Cardiac muscle cell (in vitro differentiated cells and primary cell): ENCODE data around the gene TESK2. TPM values are rescaled to one million over a fixed set of nuclear protein-coding genes. Genes with fewer than 3 reads are reported as not detected.
A peak's percentile ranks its signal among the peaks of the same experiment; 100 is the strongest.

Experiments used
- DNase-seq, 2 donors: peaks; one replicate each; pipeline versions ENCODE4 v3.0.0 to v3.0.0-alpha.2; 2010 to 2017; ENCODE audit warnings: low read depth in 1 of 2, low spot score in 1 of 2
- H3K27ac ChIP-seq: fragments of 200-600 bp; sonication (generic); 2 replicates; pipeline ENCODE4 v1.5.1; 2016
- H3K27me3 ChIP-seq: fragments of 200-600 bp; sonication (generic); 2 replicates; pipeline ENCODE4 v1.6.0; 2016; ENCODE audit warnings: control low read depth
- H3K36me3 ChIP-seq: fragments of 200-600 bp; sonication (generic); 2 replicates; pipeline ENCODE4 v1.5.1; 2016; ENCODE audit warnings: control low read depth
- H3K4me1 ChIP-seq: fragments of 200-600 bp; sonication (generic); 2 replicates; pipeline ENCODE4 v1.8.1; 2017; ENCODE audit warnings: low read depth, mild to moderate bottlenecking, mixed run types
- H3K4me3 ChIP-seq: fragments of 200-600 bp; sonication (generic); 2 replicates; pipeline ENCODE4 v1.5.1; 2016; ENCODE audit warnings: mild to moderate bottlenecking
- H3K9me3 ChIP-seq: fragments of 200-600 bp; sonication (generic); 2 replicates; pipeline ENCODE4 v1.5.1; 2017; ENCODE audit warnings: low read depth, mild to moderate bottlenecking, control low read depth
- polyA plus RNA-seq: library from polyadenylated mRNA; unstranded; fragments of >200 nt; fragmentation: Nextera tagmentation; extraction: Ambion mirVana; gene quantifications from 2 replicates; pipeline ENCODE4 v1.2.1, GENCODE V29; 2016
- total RNA-seq: library from RNA; depleted of rRNA; stranded (reverse); fragments of >200 nt; gene quantifications from 2 replicates; pipeline ENCODE4 v1.2.3, GENCODE V29; 2016
- TF ChIP-seq, protein P1 (sequence below): IDR thresholded peaks from 2 replicates; pipeline ENCODE4 v1.5.1; 2012; ENCODE audit warnings: low read depth, mild to moderate bottlenecking, low read length

Gene TESK2
- total and polyA plus RNA-seq, 2 experiments from 2014 or later: 8.4 to 13.9 TPM

DNA sequence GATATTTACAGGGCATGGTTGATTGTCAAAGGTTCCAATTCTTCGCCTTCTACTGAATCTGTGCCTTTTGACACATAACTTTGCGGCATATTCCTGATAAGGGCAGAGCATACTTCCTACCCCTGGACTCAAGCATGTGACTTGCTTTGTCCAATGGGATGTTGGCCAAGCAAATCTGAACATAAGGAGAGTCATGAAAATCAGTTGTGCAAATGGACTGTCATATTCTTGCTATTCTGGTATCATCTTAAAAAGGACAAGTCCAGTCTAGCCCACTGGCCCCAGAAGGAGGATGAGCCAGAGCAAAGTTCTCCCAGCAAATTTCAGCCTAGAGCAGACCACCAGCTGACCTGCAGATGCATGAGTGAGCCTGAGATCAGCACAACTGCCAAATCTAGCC, 109.7 kb downstream of the TESK2 start:
- Histone ChIP-seq H3K36me3 (no peaks in the 10 kb centered on the region), H3K27ac (no peak overlapping the region), H3K4me1 (no peaks in the 10 kb centered on the region), H3K9me3 (no peaks in the 10 kb centered on the region), H3K4me3 (no peak overlapping the region), H3K27me3 (no peaks in the 10 kb centered on the region)
- peak in 1 of 2 donors; percentile 33 for DNase-seq
- TF ChIP-seq, protein P1, sequence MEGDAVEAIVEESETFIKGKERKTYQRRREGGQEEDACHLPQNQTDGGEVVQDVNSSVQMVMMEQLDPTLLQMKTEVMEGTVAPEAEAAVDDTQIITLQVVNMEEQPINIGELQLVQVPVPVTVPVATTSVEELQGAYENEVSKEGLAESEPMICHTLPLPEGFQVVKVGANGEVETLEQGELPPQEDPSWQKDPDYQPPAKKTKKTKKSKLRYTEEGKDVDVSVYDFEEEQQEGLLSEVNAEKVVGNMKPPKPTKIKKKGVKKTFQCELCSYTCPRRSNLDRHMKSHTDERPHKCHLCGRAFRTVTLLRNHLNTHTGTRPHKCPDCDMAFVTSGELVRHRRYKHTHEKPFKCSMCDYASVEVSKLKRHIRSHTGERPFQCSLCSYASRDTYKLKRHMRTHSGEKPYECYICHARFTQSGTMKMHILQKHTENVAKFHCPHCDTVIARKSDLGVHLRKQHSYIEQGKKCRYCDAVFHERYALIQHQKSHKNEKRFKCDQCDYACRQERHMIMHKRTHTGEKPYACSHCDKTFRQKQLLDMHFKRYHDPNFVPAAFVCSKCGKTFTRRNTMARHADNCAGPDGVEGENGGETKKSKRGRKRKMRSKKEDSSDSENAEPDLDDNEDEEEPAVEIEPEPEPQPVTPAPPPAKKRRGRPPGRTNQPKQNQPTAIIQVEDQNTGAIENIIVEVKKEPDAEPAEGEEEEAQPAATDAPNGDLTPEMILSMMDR: no peak

DNA sequence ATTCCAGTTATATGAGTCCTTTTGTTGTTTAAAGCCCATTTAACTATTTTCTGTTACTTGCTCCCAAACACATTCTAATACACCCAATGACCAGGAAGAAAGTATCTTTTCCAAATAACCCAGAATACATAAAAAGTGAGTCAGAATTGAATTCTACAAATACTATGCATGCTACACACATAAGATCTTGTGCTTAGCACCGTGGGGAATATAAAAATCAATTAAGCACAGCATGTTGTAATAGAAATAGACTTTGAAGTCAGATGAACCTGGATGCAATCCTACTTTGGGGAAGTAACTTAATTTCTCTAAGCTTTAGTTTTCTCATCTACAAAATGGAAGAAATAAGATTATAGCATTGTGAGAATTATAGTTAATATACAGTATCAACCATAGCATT, 110.2 kb downstream of the TESK2 start:
- Histone ChIP-seq H3K27me3 (no peaks in the 10 kb centered on the region), H3K4me3 (no peak overlapping the region), H3K4me1 (no peaks in the 10 kb centered on the region), H3K36me3 (no peaks in the 10 kb centered on the region), H3K9me3 (no peaks in the 10 kb centered on the region), H3K27ac (no peak overlapping the region)
- TF ChIP-seq, protein P1: no peak
- no peak for DNase-seq

DNA sequence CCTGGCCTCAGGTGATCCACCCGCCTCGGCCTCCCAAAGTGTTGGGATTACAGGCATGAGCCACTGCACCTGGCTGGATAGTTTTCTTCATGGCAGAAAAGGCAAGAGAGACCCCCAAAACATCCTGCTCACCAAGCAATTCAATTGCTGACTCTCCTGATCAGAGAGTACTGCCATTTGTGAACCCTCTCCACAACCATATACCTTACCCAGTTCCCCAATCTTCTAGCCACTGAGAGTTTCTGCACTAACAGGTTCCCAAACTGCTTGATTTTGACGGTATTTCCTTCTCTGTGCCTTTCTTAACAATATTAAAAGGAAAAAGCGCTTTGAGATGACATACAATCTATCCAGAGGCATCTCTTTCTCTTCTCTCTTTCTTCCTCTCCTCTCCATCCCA, 110.8 kb downstream of the TESK2 start:
- H3K9me3 ChIP-seq: no peaks in the 10 kb centered on the region
- H3K4me3 ChIP-seq: no peak overlapping the region

DNA sequence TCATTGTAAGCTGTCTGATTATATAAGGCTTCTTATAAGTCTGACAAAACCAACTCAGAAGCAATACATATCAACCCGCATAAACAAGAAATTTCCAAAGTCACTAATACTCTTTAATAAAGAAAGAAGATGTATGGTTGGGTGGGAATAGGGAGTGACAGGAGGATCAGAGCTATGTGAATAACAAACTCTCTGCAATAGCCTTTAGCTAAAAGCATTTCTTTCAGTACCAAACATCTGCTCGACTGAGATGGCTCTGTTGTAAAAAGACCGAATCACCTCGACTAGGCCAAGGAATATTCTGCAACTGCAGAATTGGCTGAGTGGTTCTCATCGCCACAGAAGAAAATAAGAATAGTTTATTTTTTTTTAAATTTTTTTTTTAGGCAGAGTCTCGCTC, 111.4 kb downstream of the TESK2 start:
- DNase-seq: no peak
- Histone ChIP-seq H3K4me3 (no peak overlapping the region), H3K27ac (no peak overlapping the region), H3K27me3 (no peaks in the 10 kb centered on the region), H3K4me1 (no peaks in the 10 kb centered on the region), H3K9me3 (no peaks in the 10 kb centered on the region), H3K36me3 (no peaks in the 10 kb centered on the region)
- TF ChIP-seq, protein P1: no peak

More for the DNA sequence above, 110.8 kb downstream of the TESK2 start:
- DNase-seq: no peak
- H3K27ac ChIP-seq: no peak overlapping the region
- no peaks in the 10 kb centered on the region for H3K36me3 ChIP-seq
- no peaks in the 10 kb centered on the region for H3K4me1 ChIP-seq
- TF ChIP-seq, protein P1: no peak
- no peaks in the 10 kb centered on the region for H3K27me3 ChIP-seq

DNA sequence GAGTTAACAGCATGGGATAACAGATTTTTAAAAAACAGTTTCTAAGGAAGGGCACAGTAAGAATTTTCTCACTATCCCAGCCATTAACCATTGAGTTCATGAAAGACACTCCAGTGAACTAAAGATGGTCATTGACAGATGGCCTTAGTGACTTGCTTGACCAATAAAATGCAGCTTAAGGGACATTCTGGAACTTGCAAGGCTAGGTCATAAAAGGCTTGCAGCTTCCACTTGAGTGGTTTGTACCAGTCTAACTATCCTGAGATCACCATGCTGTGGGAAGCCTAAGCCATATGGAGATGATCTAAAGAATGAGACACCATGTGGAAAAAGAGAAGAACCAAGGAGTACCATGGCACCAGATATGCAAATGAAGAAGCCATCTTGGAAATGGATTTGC, 112.8 kb downstream of the TESK2 start:
- Histone ChIP-seq H3K36me3 (no peaks in the 10 kb centered on the region), H3K4me1 (no peaks in the 10 kb centered on the region), H3K27ac (no peak overlapping the region), H3K4me3 (no peak overlapping the region), H3K27me3 (no peaks in the 10 kb centered on the region), H3K9me3 (no peaks in the 10 kb centered on the region)
- no peak for DNase-seq
- TF ChIP-seq, protein P1: no peak
